Kidney glomerular epithelial cell (primary cell): ENCODE measurements around the gene SNRNP70.

Experiments used
- DNase-seq: peaks from one replicate; lab custom pipeline; 2025; lab: John Stamatoyannopoulos, UW

Gene SNRNP70

DNA sequence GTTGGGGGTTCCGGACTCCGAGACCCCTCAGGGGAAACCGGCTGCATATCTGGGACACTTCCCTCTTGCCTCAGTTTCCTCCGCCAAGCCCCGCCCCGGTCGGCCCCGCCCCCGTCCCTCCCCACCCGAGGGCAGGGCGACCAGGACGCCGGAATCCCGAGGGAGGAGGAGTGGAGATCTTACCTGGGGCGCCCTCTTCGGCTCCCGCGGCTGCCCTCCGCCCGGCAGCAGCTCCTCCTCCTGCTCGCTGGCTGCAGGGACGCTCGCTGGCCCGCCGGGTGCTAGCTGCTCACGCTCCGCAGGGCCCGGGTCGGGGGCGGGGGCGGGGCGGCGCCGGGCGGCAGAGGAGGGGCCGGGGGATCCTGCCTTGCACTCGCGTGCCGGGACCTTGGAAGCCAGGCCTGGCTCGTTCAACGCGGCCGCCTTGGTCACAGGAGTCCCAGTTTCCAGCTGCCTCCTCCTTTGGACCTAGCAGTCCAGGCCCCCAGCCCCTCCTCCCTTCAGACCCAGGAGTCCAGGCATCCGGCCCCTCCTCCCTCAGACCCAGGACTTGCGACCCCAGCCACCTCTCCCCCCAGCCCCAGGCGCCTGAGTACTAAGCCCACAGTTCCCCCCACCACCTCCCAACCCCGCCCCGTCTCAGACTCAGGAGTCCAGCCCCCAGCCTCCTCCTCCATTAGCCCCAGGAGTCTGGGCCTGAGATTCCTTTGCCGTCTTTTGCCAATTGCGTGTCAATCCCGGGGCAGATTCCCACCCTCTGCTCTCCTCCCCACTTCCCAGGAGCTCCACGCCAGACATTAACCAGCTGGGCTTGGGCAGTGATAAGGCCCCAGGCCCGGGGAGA is 20.3 kb upstream of the SNRNP70 start, which contains the start of gene NTF4:
TSS of gene NTF4 (minus strand) at position 51 of the 844 bp plus-strand sequence. CDS start 2,821 bp downstream, outside the sequence.
- no peak for DNase-seq

DNA sequence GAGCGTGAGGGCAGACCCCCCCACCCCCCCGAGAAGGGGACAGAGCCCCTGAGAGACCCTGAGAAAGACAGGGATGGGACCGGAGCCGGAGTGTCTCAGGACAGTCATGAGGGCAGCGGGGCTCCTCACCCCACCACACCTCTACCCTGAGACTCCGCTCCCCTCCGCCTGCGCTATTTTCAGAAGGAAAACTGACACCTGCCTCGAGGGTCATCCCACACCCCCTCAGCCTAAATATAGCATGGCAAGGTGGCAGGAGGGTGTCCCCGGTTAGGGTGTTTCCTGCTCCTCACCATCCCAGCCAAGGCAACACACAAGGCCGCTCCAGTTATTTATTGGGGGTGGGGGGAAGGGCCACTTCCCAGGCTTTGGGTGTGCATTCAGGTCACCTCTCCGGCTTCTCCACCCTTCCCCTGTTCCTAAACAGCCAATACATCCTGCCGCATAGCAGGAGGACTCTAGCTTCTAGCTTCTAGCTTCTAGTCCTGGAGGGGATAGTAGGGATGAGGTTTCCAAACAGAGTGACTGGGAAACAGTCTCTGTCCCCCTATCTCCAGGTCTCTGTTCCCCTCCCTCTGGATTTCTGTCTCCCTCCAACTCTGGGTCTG is 19.2 kb upstream of the SNRNP70 start:
- no peak for DNase-seq

DNA sequence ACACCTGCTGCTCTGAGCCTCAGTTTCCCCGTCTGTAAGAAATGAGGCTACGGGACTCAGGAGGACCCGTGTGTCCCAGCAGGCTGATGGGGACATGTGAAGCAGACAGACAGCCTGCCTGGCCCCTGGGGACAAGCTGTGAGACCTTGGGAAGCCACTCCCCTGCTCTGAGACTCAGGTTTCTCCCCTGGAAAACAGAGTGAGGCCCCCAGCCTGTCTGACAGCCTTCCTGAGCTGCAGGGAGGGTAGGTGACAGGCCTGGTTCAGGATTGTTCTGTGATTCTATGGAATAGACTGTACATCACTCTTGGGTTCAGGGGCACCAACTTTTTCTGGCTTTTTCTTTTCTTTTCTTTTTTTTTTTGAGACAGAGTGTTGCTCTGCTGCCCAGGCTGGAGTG is 17.7 kb upstream of the SNRNP70 start:
- DNase-seq, result no peak

DNA sequence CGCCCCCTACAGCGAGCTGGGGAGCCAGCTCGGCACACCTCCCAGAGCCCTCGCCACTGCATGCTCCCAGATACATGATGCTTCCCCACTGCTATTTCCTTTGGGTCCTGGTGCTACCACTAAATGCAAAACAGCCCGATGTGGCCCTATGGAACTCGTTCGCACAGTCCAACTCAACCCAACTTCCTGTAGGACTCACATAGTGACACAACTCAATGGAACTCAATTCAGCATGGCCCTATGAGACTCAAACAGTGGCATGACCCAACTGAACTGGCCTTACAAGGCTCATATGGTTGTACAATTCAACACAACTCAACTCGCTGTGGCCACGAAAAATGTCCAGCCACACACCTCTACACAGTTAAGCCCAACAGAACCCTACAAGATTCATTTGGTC is 16.2 kb upstream of the SNRNP70 start:
- no peak for DNase-seq

DNA sequence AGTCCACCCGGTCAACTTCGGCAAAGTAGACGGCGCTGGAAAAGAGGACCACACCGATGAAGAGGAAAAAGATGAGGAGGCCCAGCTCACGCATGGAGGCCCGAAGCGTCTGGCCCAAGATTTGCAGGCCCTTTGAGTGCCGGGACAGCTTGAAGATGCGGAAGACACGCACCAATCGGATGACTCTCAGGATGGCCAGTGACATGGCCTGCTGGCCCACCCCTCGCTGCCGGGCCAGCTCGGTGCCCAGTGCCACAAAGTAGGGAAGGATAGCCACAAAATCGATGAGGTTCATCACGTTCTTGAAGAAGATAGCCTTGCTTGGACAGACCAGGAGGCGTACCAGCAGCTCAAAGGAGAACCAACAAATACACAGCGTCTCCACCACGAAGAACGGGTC is 14.8 kb upstream of the SNRNP70 start:
- DNase-seq, result no peak

DNA sequence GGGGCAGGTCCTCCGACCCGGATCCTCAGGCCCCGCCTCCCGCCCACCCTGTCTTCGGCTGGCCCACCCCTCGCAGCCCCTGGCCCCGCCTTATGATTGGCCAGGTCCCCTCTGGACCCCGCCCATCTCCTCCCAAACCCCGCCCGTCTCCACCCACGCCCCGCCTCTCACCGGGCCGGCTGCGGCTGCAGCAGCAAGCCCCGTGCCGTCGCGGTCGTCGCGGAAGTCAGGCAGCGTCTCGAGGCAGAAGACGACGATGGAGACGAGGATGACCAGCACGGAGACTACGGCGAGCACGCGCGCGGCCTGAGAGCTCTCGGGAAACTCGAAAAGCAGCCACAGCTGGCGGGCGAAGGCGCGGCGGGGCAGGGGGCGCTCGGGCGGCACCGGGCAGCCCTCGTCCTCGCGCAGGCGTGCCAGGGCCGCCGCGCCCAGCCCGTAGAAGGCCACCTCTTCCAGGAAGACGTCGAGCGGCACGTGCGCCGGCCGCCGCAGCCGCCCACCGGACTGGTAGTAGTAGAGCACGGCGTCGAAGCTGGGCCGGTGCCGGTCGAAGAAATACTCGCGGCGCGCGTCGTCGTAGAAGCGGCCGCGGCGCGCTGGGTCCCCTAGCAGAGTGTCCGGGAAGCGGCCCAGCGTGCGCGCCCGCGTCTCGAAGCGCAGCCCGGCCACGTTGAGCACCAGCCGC is 13.2 kb upstream of the SNRNP70 start:
- DNase-seq, result no peak

DNA sequence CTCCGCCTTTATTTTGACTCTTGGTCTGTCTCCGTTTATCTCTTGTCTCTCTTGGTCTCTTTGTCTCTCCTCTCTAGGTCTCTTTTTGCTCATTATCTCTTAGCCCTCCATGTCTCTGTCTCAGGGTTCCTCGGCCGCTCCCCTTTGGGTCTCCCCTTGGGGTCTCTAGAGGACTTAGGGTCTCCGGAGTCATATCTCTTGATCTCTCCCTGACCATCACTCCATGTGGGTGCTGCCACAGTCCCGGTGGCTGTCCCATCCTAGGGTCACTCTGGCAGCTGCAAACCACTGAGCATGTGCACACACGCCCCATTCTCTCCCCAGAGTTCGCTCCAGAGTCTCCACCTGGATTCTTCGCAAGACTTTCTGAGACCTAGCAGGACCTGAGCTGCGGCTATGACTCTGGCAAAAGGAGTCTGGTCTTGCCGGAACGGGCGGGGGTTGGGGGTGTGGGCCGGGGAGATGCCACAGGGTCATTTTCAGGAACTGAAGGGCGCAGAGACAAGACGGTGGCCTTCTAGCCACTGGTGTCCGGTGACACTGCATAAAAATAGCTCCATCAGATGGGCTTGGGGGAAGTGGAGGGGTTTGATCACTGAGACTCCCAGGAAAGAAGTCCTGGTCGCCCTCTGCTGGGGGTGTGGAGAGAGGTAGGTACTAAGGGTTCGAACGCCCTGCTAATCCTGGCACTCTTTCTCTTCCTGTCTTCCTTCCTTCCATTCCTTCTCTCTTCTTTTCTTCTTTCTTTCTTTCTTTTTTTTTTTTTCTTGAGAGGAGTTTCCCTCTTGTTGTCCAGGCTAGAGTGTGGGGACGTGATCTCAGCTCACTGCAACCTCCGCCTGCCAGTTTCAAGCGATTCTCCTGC is 11.5 kb upstream of the SNRNP70 start:
- DNase-seq, result no peak

DNA sequence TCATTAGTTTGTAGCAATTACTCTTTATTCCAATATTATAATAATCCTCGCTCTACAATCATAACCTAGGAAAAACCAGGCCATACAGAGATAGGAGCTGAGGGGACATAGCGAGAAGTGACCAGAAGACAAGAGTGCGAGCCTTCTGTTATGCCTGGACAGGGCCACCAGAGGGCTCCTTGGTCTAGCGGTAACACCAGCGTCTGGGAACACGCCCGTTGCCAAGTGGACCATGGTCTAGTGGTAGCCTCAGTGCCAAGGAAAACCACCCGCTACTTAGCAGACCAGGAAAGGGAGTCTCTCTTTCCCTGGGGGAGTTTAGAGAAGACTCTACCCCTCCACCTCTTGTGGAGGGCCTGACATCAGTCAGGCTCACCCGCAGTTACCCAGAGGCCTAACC is 10.4 kb upstream of the SNRNP70 start:
- peak; percentile 65 for DNase-seq

DNA sequence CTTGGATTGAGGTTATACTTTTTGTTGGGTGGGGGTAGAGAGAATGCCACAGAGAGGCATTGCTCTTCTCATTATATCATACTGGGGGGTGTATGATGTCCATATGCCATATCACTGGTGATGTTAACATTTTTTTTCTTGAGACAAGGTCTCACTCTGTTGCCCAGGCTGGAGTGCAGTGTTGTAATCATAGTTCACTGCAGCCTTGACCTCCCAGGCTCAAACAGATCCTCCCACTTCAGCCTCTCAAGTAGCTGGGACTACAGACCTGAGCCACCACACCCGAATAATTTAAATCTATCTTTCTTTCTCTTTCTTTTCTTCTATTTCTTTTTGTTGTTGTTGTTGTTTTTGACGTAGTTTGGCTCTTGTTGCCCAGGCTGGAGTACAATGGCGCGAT is 4.9 kb upstream of the SNRNP70 start:
- no peak for DNase-seq

DNA sequence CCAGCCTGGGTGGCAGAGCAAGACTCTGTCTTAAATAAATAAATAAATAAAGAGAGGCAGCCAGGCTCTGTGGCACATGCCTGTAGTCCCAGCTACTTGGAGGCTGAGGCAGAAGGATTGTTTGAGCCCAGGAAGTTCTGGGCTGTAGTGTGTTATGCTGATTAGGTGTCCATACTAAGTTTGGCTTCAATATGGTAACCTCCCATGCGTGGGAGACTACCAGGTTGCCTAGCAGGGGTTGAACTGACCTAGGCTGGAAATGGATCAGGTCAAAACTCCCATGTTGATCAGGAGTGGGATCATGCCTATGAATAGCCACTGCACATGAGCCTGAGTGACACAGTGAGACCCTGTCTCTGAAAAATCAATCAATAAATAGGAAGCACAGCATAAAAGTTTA is 4.0 kb upstream of the SNRNP70 start:
- no peak for DNase-seq

DNA sequence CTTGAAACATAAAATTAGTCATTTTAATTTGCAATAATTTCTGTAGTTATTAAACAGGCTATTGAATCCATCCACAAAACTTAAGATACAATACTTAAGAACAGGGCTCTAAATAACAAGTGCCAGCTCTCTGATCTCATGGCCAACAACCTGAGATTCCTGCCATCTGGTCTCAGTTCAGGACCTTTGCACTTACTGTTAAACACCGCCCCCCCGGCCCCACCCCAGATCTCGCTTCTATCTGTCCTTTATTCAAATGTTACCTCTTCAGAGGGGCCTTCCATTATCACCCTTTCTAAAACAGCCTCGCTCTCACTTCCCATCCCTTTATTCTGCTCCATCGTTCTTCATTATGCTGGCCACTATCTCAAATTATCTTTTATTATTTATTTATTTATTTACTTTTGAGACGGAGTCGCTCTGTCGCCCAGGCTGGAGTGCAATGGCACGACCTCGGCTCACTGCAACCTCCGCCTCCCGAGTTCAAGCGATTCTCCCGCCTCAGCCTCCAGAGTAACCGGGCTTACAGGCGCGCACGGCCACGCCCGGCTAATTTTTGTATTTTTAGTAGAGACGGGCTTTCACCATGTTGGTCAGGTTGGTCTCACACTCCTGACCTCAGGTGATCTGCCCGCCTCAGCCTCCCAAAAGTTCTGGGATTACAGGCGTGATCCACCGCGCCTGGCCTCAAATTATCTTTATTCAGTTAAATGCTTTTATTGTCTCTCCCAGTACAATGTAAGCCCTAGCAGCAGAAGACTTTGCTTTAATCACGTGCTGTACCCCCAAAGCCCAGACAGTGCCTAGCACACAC is 838 bp upstream of the SNRNP70 start:
- DNase-seq, result no peak

DNA sequence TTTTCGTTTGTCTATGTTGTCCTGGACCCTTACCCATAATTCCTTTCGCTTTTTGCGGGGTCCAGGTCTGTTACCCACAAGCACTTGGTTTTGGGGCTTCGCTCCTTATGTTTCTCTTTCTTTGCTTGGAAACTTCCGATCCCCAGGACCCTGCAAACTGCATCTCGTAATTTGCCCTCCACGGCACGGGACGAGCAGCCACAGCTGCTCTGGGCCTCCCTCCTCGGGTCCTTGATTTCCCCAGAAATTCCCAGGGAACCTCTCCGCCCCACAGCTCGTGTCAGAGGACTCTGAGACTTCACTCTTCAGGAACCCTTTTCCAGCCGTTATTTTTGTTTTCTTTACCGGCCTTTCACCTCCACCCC is 599 bp downstream of the SNRNP70 start:
- DNase-seq, result no peak

DNA sequence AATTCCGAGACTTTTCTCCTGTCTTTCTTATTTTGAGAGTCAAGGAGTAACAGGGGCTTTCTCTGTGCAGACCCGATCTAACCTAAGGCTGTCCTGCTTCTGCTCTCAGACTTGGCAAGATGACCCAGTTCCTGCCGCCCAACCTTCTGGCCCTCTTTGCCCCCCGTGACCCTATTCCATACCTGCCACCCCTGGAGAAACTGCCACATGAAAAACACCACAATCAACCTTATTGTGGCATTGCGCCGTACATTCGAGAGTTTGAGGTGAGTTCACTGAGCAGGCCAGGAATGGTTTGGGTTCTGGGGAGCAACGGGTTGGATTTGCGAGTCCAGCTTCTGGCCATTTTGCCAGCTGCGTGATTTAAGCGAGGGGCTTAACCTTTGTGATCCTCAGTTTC is 1.0 kb downstream of the SNRNP70 start:
- DNase-seq, result no peak

DNA sequence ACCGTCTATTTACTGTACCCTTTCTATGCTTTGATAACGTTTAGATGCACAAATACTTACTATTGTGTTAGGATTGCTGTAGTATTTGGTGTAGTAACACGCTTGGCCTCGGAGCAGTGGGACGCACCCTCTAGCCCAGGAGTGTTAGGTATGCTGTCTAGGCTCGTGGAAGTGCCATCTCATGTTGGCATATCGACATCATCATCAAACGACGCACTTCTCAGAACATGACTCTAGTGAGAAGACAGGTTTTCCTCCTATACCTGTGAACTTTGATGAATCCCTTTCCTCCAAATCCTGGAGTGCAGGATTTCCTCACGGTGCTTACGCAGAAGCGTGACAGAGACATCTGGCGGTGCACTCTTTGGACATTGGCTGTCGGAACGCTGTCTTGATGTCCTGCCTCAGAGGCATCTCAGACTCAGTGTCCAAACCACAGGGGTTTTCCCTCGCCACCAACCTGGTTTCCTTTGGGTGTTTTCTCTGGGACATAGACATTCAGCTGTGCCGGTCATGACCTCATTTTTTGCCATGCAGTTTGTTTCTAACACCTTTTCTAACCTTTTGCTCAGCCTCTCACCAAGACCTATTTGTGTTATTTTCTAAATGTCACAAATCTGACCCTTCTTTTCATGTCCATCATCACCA is 6.3 kb downstream of the SNRNP70 start:
- no peak for DNase-seq

DNA sequence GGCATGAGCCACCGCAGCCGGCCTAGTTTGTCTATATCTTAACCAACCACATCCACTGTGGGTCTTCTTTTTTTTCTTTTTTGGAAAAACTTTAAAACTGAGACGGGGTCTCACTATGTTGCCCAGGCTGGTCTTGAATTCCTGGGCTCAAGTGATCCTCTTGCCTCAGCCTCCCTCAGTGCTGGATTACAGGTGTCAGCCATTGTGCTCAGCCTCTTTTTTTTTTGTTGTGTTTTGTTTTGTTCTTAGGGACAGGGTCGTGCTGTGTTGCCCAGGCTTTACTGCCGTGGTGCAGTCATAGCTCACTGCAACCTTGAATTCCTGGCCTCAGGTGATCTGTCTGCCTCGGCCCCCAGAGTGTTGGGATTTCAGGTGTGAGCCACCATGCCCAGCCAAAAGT is 7.4 kb downstream of the SNRNP70 start:
- no peak for DNase-seq

DNA sequence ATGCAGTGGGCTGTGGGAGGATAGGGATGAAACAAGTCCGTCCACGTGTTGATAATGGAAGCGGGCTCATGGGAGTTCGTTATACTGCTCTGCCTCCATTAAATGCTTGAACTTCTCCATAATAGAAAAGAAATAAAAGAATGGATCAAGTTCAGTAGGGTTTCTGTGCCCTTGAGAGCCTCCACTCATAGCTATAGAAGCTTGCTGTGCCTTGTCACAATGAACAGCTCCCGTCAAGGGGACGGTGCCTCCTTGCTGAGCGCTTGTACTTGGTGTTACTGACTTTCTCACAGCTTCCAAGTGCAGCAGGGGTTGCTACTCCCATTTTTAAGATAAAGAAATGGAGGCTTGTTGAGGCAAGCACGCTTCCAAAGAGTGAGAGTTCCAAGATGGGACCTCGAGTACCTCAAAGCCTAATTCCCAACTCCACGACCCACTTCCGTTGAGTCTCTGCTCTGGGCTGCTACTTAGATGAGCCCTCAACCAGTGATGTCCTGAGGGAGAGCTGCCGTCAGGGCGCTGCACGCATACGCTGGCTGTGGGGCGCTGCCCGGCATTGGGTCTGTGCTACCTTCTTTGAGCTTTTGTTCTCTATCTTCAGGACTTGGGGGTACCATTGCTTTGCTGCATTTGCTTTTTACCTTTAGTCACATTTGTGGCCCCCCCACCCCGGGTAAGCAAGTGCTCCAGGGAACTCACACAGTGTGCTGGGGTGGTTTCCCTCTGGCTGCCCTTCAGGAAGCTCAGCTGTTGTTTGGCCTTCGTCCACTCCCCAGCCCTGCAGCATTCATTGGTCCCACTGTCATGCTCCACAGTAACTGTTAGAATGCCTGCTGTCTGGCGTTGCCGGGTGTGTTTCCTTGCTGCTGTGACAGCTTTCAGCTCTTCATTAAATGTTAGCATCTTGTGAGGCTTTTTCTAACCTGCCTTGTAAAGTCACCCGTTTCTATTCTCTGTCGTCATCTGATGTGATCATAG is 9.5 kb downstream of the SNRNP70 start:
- no peak for DNase-seq

DNA sequence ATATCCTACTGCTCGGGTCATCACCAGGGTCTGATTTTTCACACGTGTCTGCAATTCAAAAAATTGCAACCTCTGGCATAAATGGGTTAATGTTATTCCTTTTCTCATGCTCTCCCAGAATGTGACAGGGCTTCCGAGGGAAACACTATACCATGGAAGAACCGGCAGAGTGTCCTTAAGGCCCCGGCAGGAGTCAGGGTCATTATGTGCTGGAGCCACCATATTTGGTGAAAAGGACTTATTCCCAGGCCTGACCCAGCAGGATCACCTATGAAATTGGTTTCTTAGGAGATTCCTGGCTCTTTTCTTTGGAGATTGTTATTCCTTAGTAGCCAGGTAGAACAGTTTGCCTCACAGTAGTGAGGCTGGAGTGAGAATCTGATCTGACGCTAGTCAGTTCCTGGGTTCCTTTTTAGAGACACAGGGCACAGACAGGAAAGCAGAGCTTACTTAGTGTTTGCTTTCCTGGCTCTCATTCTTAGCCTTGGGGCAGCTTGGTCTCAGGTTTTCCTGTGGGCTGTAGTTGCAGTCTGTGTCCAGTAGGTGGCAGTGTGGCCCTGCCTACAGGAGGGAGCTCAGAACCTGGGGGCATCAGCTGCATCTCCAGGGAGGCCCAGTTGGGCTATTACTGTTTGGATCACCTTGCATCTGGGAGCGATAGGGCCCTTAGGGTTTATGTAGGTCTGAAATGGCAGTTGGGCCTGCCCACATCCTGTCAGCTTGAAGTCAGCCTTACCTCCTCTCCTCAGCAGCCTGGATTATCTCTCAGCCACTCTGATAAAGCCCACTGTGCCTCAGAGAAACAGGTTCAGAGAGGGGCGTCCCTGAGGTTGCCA is 12.4 kb downstream of the SNRNP70 start:
- peak; percentile 44 for DNase-seq

DNA sequence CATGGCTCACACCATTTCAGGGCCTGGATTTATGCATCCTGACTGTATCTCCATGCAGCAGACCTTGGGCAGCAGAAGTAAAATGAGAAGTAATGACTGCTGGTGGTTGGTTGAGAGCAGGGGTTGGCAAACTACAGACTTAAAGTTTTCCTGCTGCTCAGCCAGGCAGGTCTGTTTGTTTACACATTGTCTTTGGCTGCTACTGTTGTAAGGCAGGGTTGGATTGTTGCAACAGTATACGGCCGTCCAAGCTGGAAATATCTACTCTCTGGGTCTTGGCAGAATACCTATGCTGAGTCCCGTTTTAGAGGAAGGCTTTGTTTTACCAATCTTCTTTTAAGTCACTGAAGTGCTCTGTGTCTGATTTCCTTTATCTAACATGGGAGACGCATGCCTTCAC is 13.5 kb downstream of the SNRNP70 start:
- no peak for DNase-seq

DNA sequence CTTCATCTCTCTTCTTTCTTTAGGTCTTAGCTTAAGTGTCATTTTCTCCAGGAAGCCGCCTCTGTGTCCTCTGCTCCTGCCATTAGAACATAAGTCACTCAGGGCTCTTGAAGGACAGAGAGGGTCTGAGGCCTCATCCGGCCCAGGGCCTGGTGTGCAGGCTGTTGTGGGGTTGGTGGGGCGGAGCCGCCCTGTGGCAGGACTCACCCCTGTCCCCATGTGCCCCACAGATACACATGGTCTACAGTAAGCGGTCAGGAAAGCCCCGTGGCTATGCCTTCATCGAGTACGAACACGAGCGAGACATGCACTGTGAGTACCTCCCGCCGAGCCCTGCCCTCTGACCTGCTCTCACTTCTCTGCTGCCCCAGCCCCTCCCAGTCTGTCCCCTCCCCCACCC is 15.9 kb downstream of the SNRNP70 start:
- no peak for DNase-seq
